OCI-LY7 (cell line): ENCODE measurements around the gene PIGC. TPM values are rescaled to one million over a fixed set of nuclear protein-coding genes. Genes with fewer than 3 reads are reported as not detected.

Experiments
- BruUV-seq: library from RNA; stranded (reverse); fragments of 400-500 nt; replicated peaks from 2 replicates; lab custom pipeline; 2021; lab: Mats Ljungman, UMichigan
- CTCF ChIA-PET: fragments of 300-600 bp; sonication (Branson Sonifier 250); formaldehyde crosslinking; loops from one replicate; lab custom pipeline; 2022; ENCODE audit warnings: antibody characterized with exemption; ENCODE audit not compliant: unreplicated experiment; lab: Charles Lee
- POLR2A ChIA-PET: fragments of 300-600 bp; sonication (Branson Sonifier 250); formaldehyde crosslinking; loops from one replicate; lab custom pipeline; 2022; ENCODE audit warnings: antibody characterized with exemption; lab: Charles Lee
- DNase-seq: peaks from one replicate; pipeline ENCODE4 v3.0.0-alpha.2; 2015; ENCODE audit warnings: low spot score
- H2AFZ ChIP-seq: fragments of 200-600 bp; sonication (generic), shearing (Covaris generic); 2 replicates; pipeline ENCODE4 v1.6.1; 2014; ENCODE audit warnings: mild to moderate bottlenecking, antibody characterized with exemption, low read length, moderate library complexity
- H3K27ac ChIP-seq: fragments of 200-600 bp; sonication (generic); 2 replicates; pipeline ENCODE4 v1.5.1; 2014; ENCODE audit warnings: mixed run types, low read depth, mild to moderate bottlenecking, moderate library complexity, low read length, inconsistent platforms; ENCODE audit not compliant: poor library complexity, severe bottlenecking
- H3K36me3 ChIP-seq: fragments of 200-600 bp; sonication (generic); 2 replicates; pipeline ENCODE4 v1.6.1; 2014; ENCODE audit warnings: mild to moderate bottlenecking, antibody characterized with exemption, low read length, moderate library complexity, mixed read lengths; ENCODE audit not compliant: insufficient read depth
- H3K4me1 ChIP-seq: fragments of 200-600 bp; sonication (generic); 2 replicates; pipeline ENCODE4 v1.5.1; 2014; ENCODE audit warnings: mild to moderate bottlenecking, low read length; ENCODE audit not compliant: insufficient read depth, poor library complexity, severe bottlenecking
- H3K4me2 ChIP-seq: fragments of 200-600 bp; sonication (generic); 2 replicates; pipeline ENCODE4 v1.6.1; 2014; ENCODE audit warnings: mild to moderate bottlenecking, low read length
- H3K4me3 ChIP-seq: fragments of 200-600 bp; sonication (generic); 2 replicates; pipeline ENCODE4 v1.5.1; 2014; ENCODE audit warnings: mild to moderate bottlenecking, low read depth, low read length; ENCODE audit not compliant: poor library complexity, severe bottlenecking
- H3K79me2 ChIP-seq: fragments of 200-600 bp; sonication (generic); 2 replicates; pipeline ENCODE4 v1.6.1; 2016; ENCODE audit warnings: low read depth, mild to moderate bottlenecking, low read length, moderate library complexity, mixed read lengths; ENCODE audit not compliant: insufficient read depth
- H3K9me2 ChIP-seq: fragments of 200-600 bp; sonication (generic); 2 replicates; pipeline ENCODE4 v1.6.1; 2016; ENCODE audit warnings: mild to moderate bottlenecking, low read length, mixed read lengths; ENCODE audit not compliant: insufficient read depth
- H3K9me3 ChIP-seq: fragments of 200-600 bp; sonication (generic); 2 replicates; pipeline ENCODE4 v1.6.1; 2014; ENCODE audit warnings: mild to moderate bottlenecking, mixed run types, low read length, mixed read lengths
- H4K20me1 ChIP-seq: fragments of 200-600 bp; sonication (generic); 2 replicates; pipeline ENCODE4 v1.6.1; 2014; ENCODE audit warnings: mild to moderate bottlenecking, antibody characterized with exemption, low read length, moderate library complexity, mixed read lengths; ENCODE audit not compliant: insufficient read depth
- CTCF ChIP-seq: fragments of 200-600 bp; sonication (generic); conservative IDR thresholded peaks from 2 replicates; pipeline ENCODE4 v1.5.1; 2014; ENCODE audit warnings: mild to moderate bottlenecking, antibody characterized with exemption, low read length, moderate library complexity, mixed read lengths
- EZH2phosphoT487 ChIP-seq: fragments of 200-600 bp; sonication (generic); IDR thresholded peaks from 2 replicates; pipeline ENCODE4 v1.6.1; 2018; ENCODE audit warnings: low read depth, borderline replicate concordance, mild to moderate bottlenecking, mixed run types, antibody characterized with exemption, low read length, moderate library complexity, mixed read lengths
- intact Hi-C: fragments of 100-400 bp; cut with micrococcal nuclease; formaldehyde crosslinking; loops from one replicate; pipeline ENCODE4 v1.10.0; 2022; ENCODE audit not compliant: unreplicated experiment
- total RNA-seq, 2 experiments: library from RNA; depleted of rRNA in 1 of 2; stranded (reverse); fragments of >200 nt in 1 of 2; shearing (Covaris generic) in 1 of 2; gene quantifications; 2 replicates each; pipeline ENCODE4 v1.2.3, GENCODE V29; 2014 to 2022

PIGC gene
- total RNA-seq, 2 experiments from 2014 or later, result 15.4 to 18.4 TPM

- Histone ChIP-seq H3K9me3 (no peaks in the 10 kb centered on the region), H3K79me2 (no peaks in the 10 kb centered on the region), H3K4me1 (no peaks in the 10 kb centered on the region), H2AFZ (no peak overlapping the region), H3K36me3 (no peaks in the 10 kb centered on the region), H3K4me3 (no peak overlapping the region), H3K4me2 (no peak overlapping the region), H3K9me2 (no peaks in the 10 kb centered on the region), H4K20me1 (no peaks in the 10 kb centered on the region), H3K27ac (no peak overlapping the region)
- POLR2A ChIA-PET, result interaction anchor here (0.6 to 1.7 kb wide), 3 partner anchors 21 to 1398 kb away, joined by 3 to 5 read pairs (median 3); no protein-coding TSS in a partner anchor
- intact Hi-C loops, result no loop called here
- CTCF ChIA-PET, result no interaction called here
- no peak for DNase-seq
- no peak for TF ChIP-seq CTCF
- BruUV-seq, result no TSS peak
These were observed 25.8 kb upstream of the PIGC start for GRCh38 chr1:172469717-172470116.

- no peak overlapping the region for H3K27ac ChIP-seq
- no peak overlapping the region for H3K4me3 ChIP-seq
- intact Hi-C loops, result no loop called here
- no TSS peak for BruUV-seq
- no peak overlapping the region for H2AFZ ChIP-seq
- ChIA-PET CTCF (no interaction called here), POLR2A (interaction anchor here (0.7 to 1.7 kb wide), 2 partner anchors 23 to 295 kb away, joined by 3 to 4 read pairs; no protein-coding TSS in a partner anchor)
- no peaks in the 10 kb centered on the region for H3K9me3 ChIP-seq
- H3K9me2 ChIP-seq, result no peaks in the 10 kb centered on the region
- TF ChIP-seq EZH2phosphoT487 (no peak), CTCF (no peak)
- H3K4me1 ChIP-seq, result no peaks in the 10 kb centered on the region
- no peaks in the 10 kb centered on the region for H4K20me1 ChIP-seq
- no peaks in the 10 kb centered on the region for H3K36me3 ChIP-seq
- no peak for DNase-seq
- no peaks in the 10 kb centered on the region for H3K79me2 ChIP-seq
- no peak overlapping the region for H3K4me2 ChIP-seq
These were observed 24.4 kb upstream of the PIGC start for GRCh38 chr1:172468296-172468695.

- DNase-seq, result no peak
- no peaks in the 10 kb centered on the region for H3K9me3 ChIP-seq
- H2AFZ ChIP-seq, result no peak overlapping the region
- H3K27ac ChIP-seq, result no peak overlapping the region
- H3K9me2 ChIP-seq, result no peaks in the 10 kb centered on the region
- intact Hi-C loops, result no loop called here
- no peaks in the 10 kb centered on the region for H3K79me2 ChIP-seq
- H3K4me3 ChIP-seq, result no peak overlapping the region
- no peaks in the 10 kb centered on the region for H4K20me1 ChIP-seq
- TF ChIP-seq CTCF, result no peak
- no peak for TF ChIP-seq EZH2phosphoT487
- H3K36me3 ChIP-seq, result no peaks in the 10 kb centered on the region
- no peak overlapping the region for H3K4me2 ChIP-seq
- H3K4me1 ChIP-seq, result no peaks in the 10 kb centered on the region
- BruUV-seq, result no TSS peak
- ChIA-PET POLR2A (no interaction called here), CTCF (no interaction called here)
These were observed 23.6 kb upstream of the PIGC start for GRCh38 chr1:172467446-172467845.
